CD4-positive, alpha-beta T cell treated with Interleukin-15 for 4 hours (primary cell): Measurements from ENCODE around the gene ATOH1.

ENCODE experiments used
- DNase-seq: peaks from one replicate; pipeline ENCODE4 v3.0.0-alpha.2; 2020; ENCODE audit warnings: low spot score

Gene ATOH1

DNA sequence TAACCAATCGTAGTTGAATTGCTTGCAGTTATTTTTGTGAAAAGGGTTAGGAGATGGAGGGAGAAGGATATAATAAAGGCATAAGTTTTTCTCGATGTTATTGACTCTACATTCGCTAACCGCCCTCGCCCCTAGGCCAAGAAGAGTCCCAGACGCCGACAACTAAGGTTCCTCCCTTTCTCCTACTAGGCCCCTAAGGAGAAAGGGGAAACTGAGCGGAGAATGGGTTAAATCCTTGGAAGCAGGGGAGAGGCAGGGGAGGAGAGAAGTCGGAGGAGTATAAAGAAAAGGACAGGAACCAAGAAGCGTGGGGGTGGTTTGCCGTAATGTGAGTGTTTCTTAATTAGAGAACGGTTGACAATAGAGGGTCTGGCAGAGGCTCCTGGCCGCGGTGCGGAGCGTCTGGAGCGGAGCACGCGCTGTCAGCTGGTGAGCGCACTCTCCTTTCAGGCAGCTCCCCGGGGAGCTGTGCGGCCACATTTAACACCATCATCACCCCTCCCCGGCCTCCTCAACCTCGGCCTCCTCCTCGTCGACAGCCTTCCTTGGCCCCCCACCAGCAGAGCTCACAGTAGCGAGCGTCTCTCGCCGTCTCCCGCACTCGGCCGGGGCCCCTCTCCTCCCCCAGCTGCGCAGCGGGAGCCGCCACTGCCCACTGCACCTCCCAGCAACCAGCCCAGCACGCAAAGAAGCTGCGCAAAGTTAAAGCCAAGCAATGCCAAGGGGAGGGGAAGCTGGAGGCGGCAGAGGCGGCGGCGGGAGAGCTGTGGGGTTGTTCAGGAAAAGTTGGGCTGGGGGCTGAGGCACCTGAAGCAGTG is 5.9 kb downstream of the ATOH1 start:
- DNase-seq, result no peak

- DNase-seq, result no peak
Observed at GRCh38 chr4:93835929-93836328, 7.4 kb downstream of the ATOH1 start.

DNA sequence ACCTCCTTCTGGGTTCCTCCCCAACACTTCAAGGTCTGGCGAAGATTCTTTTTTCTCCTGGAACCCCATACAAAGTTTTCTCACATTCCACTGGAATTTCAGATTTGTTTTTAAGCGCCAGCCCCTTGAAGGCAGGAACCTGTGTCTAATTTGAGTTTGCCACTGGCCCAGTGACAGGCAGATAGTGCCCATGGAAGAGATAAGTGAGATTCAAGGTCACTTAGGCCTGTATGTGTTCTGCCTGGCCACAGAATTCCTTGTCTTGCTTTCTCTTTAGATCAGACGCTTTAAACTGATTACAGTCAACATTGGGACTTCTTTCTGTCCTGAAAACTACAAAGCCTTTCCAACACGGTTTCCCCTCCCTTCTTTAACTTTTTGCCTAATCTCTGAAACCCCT is 11.2 kb downstream of the ATOH1 start:
- no peak for DNase-seq

- no peak for DNase-seq
Observed at GRCh38 chr4:93841803-93842345, 13.3 kb downstream of the ATOH1 start.

DNA sequence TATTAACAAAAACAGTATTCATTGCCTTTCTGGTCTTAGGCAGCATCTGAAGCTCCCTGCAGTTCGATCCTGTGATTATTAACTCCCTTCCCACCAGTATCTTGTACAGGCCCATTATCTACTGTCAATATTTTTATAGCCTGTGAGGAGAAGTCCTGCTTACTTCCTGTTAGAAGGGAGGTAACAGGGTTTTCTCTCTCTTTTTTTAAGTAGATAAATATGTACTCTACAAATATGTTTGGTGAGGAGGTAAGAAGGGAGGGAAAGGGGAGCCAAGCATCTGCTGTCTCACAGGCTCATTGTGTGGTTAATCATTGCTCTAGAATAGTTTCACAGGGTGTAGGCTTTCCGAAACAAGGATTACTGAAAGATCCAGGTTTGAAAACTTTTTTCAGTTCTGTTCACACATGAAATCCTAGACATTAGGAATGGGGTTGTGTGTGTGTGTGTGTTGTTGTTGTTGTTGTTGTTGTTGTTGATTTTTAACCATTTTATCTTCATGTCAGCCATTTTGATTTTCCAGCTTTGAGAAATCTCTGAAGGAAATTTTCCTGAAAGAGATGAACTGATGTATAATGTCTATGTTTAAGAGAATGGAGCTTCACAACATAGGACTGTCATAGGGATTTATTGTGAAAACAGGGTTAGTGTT is 14.2 kb downstream of the ATOH1 start:
- DNase-seq, result no peak

- no peak for DNase-seq
Observed at GRCh38 chr4:93843772-93844171, 15.2 kb downstream of the ATOH1 start.

DNA sequence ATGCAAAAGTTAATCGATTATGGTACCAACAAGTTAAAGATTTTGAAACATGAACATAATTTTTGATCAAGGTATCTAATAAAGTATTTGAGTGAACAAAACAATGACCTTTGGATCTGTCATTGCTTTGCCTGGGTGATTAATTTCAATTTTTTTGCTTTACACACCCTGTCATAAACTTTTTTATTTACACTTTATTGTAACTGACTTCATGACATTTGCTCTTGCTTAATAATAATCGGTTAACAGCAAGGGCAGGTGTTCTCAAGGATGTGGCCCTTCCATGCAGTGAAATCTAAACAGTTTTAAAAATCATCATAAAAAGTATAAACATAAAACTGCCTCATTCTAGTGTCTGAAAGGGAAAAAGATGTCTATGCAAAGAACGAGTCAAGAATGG is 24.1 kb downstream of the ATOH1 start:
- DNase-seq, result no peak

GRCh38 chr4:93855926-93856325 is 27.4 kb downstream of the ATOH1 start:
- no peak for DNase-seq

DNA sequence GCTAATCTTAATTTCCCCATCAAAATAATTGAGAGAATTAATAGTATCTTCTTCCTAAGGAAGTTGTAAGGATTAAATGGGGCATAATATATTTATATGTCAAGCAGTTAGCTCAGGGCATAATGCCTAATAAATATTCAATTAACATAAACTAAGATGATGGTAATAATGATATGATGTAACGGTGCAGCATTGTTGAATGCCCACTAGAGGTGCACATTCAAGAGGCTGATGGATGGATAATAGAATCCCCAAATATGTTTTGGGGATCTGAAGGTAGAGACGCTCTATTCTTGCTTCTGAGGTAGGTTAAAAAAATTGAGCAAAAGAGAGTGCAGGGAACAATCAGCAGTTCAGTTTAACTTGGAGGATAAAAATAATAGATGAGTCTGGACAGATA is 37.1 kb downstream of the ATOH1 start:
- no peak for DNase-seq

- DNase-seq, result no peak
Observed at GRCh38 chr4:93867416-93868001, 39.0 kb downstream of the ATOH1 start.

GRCh38 chr4:93870876-93871458 is 42.4 kb downstream of the ATOH1 start:
- no peak for DNase-seq

- no peak for DNase-seq
Observed at GRCh38 chr4:93876754-93877153, 48.2 kb downstream of the ATOH1 start.

DNA sequence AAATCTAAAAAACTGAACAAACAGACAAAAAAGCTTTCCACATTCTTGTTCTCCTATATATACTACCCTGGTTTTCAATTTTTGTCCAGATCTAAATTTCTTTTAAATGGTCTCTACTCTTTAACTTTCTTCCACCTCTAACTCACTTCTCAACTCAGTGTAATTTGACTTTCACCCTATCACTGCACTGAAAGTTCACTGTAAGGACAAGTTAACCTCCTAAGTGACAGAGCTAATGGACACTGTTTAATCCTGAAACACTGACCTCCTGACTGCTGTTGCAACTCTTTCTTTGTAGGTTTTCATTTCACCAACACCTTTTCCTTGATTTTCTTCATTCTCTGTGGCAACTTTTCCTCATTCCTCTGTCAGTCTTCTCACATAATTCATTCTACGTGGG is 50.0 kb downstream of the ATOH1 start:
- DNase-seq, result no peak

DNA sequence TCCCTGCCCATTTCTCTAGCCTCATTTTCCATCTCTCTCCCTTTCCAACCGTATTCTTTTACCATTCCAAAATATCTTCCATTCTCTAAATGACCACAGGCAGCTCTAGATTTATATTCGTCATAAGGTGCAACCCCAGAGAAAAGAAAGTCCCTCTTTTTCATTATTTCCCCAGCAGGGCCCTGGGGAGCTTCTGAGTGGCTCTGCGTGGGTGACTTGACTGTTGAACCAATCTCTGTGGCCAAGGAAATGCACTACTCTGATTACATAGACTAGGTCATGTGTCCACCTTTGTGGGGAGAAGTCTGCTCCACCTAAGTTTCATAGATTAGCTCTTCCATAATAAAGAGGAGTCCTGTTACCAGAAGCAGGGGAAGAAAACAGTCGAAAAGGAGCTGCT is 51.4 kb downstream of the ATOH1 start:
- no peak for DNase-seq
